SKM-1 treated with dmso at 0.1 percent for 144 hours (cell line): ENCODE results near the gene SLC7A9.
"Not testable (repeated sequence)": the region's sequence is repeated elsewhere in the genome, so short reads cannot be mapped to it uniquely, and the experiment has no call there.

Source experiments
- DNase-seq: peaks from one replicate; lab custom pipeline; 2025; ENCODE audit not compliant: unreplicated experiment; lab: John Stamatoyannopoulos, UW

Gene SLC7A9

GRCh38 chr19:32802840-32803239 lies 66.7 kb downstream of the SLC7A9 start:
- DNase-seq = no peak

- no peak for DNase-seq
Measured at GRCh38 chr19:32800754-32801153, 68.8 kb downstream of the SLC7A9 start.

GRCh38 chr19:32800191-32800590 lies 69.4 kb downstream of the SLC7A9 start:
- no peak for DNase-seq

- no peak for DNase-seq
Measured at GRCh38 chr19:32798201-32798600, 71.4 kb downstream of the SLC7A9 start.

GRCh38 chr19:32789429-32789828 lies 80.1 kb downstream of the SLC7A9 start:
- DNase-seq = no peak

- DNase-seq = not testable (repeated sequence)
Measured at GRCh38 chr19:32787895-32788294, 81.7 kb downstream of the SLC7A9 start.

- not testable (repeated sequence) for DNase-seq
Measured at GRCh38 chr19:32787161-32787813, 82.3 kb downstream of the SLC7A9 start.

- DNase-seq = not testable (repeated sequence)
Measured at GRCh38 chr19:32782089-32782488, 87.5 kb downstream of the SLC7A9 start.

- DNase-seq = no peak
Measured at GRCh38 chr19:32781280-32781679, 88.3 kb downstream of the SLC7A9 start.
